PC-3 (cell line): ENCODE measurements around the gene EHD3.

Experiments
- EZH2 ChIP-seq: fragments of 300-600 bp; sonication (generic); IDR thresholded peaks from one replicate; pipeline ENCODE4 v1.6.1; 2017; ENCODE audit warnings: antibody characterized with exemption, mild to moderate bottlenecking, low read length; ENCODE audit not compliant: unreplicated experiment
- EZH2phosphoT487 ChIP-seq: fragments of 300-600 bp; sonication (generic); IDR thresholded peaks from 2 replicates; pipeline ENCODE4 v1.6.1; 2018; ENCODE audit warnings: mild to moderate bottlenecking, antibody characterized with exemption, low read length, borderline replicate concordance
- TF ChIP-seq, protein P1 (sequence below): fragments of 300-600 bp; sonication (generic); conservative IDR thresholded peaks from 2 replicates; pipeline ENCODE4 v1.5.1; 2017; ENCODE audit warnings: antibody characterized with exemption, low read depth, mild to moderate bottlenecking, low read length

DNA sequence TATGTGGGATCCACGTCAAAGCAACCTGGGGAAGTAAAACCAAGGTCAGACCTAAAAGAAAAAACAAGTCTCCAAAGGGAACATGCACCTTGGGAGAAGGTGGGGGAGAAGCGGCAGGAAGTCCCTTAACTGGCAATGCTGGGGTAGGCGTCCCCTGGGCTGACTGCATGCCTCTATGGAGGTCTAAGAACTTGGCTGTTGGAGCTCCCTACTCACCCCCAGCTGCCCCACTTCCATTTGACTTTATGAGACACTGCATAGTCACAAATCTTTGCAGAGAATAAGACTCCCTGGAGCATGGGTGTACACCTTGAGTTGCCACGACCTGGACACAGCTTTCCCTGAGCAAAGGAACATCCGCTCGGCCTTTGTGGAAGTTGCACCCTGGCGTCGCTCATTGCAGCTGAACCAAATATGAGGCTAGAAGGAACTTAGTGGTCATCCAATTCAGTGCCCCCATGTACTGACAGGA lies 19.5 kb upstream of the EHD3 start:
- TF ChIP-seq, protein P1, sequence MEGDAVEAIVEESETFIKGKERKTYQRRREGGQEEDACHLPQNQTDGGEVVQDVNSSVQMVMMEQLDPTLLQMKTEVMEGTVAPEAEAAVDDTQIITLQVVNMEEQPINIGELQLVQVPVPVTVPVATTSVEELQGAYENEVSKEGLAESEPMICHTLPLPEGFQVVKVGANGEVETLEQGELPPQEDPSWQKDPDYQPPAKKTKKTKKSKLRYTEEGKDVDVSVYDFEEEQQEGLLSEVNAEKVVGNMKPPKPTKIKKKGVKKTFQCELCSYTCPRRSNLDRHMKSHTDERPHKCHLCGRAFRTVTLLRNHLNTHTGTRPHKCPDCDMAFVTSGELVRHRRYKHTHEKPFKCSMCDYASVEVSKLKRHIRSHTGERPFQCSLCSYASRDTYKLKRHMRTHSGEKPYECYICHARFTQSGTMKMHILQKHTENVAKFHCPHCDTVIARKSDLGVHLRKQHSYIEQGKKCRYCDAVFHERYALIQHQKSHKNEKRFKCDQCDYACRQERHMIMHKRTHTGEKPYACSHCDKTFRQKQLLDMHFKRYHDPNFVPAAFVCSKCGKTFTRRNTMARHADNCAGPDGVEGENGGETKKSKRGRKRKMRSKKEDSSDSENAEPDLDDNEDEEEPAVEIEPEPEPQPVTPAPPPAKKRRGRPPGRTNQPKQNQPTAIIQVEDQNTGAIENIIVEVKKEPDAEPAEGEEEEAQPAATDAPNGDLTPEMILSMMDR, result no peak
- no peak for TF ChIP-seq EZH2phosphoT487
- TF ChIP-seq EZH2, result no peak
